Left ventricle myocardium inferior (tissue), 1 donor: ENCODE data around the gene TBPL2. TPM values are rescaled to one million over a fixed set of nuclear protein-coding genes. Genes with fewer than 3 reads are reported as not detected.
A peak's percentile ranks its signal among the peaks of the same experiment; 100 is the strongest.

ENCODE experiments used
- DNase-seq: peaks from one replicate; pipeline ENCODE4 v3.0.0-alpha.2; 2020
- H3K27ac ChIP-seq: fragments of 200-600 bp; replicated peaks from 2 replicates; pipeline ENCODE4 v1.8.0; 2021
- H3K27me3 ChIP-seq: fragments of 200-600 bp; 2 replicates; pipeline ENCODE4 v1.8.0; 2021; ENCODE audit warnings: low read depth
- H3K36me3 ChIP-seq: fragments of 200-600 bp; 2 replicates; pipeline ENCODE4 v1.8.0; 2021
- H3K4me1 ChIP-seq: fragments of 200-600 bp; 2 replicates; pipeline ENCODE4 v1.8.0; 2021
- H3K4me3 ChIP-seq: fragments of 200-600 bp; 2 replicates; pipeline ENCODE4 v1.8.0; 2021; ENCODE audit warnings: mild to moderate bottlenecking, moderate library complexity
- H3K9me3 ChIP-seq: fragments of 200-600 bp; replicated peaks from 2 replicates; pipeline ENCODE4 v1.8.0; 2021
- CTCF ChIP-seq: fragments of 200-600 bp; IDR thresholded peaks from 2 replicates; pipeline ENCODE4 v1.8.0; 2021; ENCODE audit warnings: antibody characterized with exemption, mild to moderate bottlenecking, borderline replicate concordance
- intact Hi-C: fragments of 100-400 bp; cut with micrococcal nuclease; formaldehyde crosslinking; loops from one replicate; pipeline ENCODE4 v1.11.0; 2022
- total RNA-seq: library from RNA; stranded (reverse); fragmentation: NEBNext Ultra II Directional; extraction: Animal tissue kit (Norgen Biotek cat#: 25700); gene quantifications from one replicate; pipeline ENCODE4 v1.2.1, GENCODE V29; 2021
- donor health status: DM: no; HTN: yes; CAD: no; lungs with severe emphysema.

The TBPL2 gene
- total RNA-seq, 1 donor from 2014 or later: not detected

GRCh38 chr14:55416866-55417265, 23.6 kb downstream of the TBPL2 start:
- Histone ChIP-seq H3K36me3 (no peaks in the 10 kb centered on the region), H3K4me3 (no peak overlapping the region), H3K9me3 (no peaks in the 10 kb centered on the region), H3K27ac (no peak overlapping the region), H3K4me1 (peaks cover 23% of the 10 kb centered on the region), H3K27me3 (no peaks in the 10 kb centered on the region)
- no peak for TF ChIP-seq CTCF
- intact Hi-C loops: loop anchor here (10.0 kb wide), 1 partner anchor 202 kb away; no protein-coding TSS in a partner anchor
- DNase-seq: no peak

- intact Hi-C loops: loop anchor here (10.0 kb wide), 1 partner anchor 200 kb away; no protein-coding TSS in a partner anchor
These were observed 25.9 kb downstream of the TBPL2 start for GRCh38 chr14:55414551-55414950.

GRCh38 chr14:55412676-55413075, 27.7 kb downstream of the TBPL2 start:
- no peak for DNase-seq
- intact Hi-C loops: loop anchor here (10.0 kb wide), 1 partner anchor 198 kb away; no protein-coding TSS in a partner anchor
- H3K27ac ChIP-seq: peak overlapping the region; percentile 95

More at GRCh38 chr14:55414551-55414950, 25.9 kb downstream of the TBPL2 start:
- Histone ChIP-seq H3K36me3 (no peaks in the 10 kb centered on the region), H3K4me1 (peaks cover 46% of the 10 kb centered on the region), H3K9me3 (no peaks in the 10 kb centered on the region), H3K4me3 (no peak overlapping the region), H3K27me3 (no peaks in the 10 kb centered on the region), H3K27ac (no peak overlapping the region)
- DNase-seq: no peak
- no peak for TF ChIP-seq CTCF

GRCh38 chr14:55411426-55412389, 28.7 kb downstream of the TBPL2 start, which contains the start of gene ATG14:
TSS of gene ATG14 (minus strand) at chr14:55411830. CDS start at chr14:55411822, 8 bp downstream.
- H3K27ac ChIP-seq: peak within 1 kb of the TSS; percentile 95

More at GRCh38 chr14:55412676-55413075, 27.7 kb downstream of the TBPL2 start:
- no peaks in the 10 kb centered on the region for H3K9me3 ChIP-seq
- H3K4me1 ChIP-seq: peaks cover 39% of the 10 kb centered on the region
- H3K36me3 ChIP-seq: no peaks in the 10 kb centered on the region
- peak overlapping the region; percentile 82 for H3K4me3 ChIP-seq
- TF ChIP-seq CTCF: no peak
- H3K27me3 ChIP-seq: no peaks in the 10 kb centered on the region

More at GRCh38 chr14:55411426-55412389, 28.7 kb downstream of the TBPL2 start, which contains the start of gene ATG14:
- no peak for TF ChIP-seq CTCF
- Histone ChIP-seq H3K4me3 (peak within 1 kb of the TSS; percentile 82), H3K36me3 (no peaks in the 10 kb centered on the region), H3K9me3 (no peaks in the 10 kb centered on the region), H3K4me1 (peaks cover 35% of the 10 kb centered on the region), H3K27me3 (no peaks in the 10 kb centered on the region)
- DNase-seq: peak; percentile 85
- intact Hi-C loops: loop anchor here (10.0 kb wide), 1 partner anchor 197 kb away; no protein-coding TSS in a partner anchor
